Measurements from ENCODE around the gene INPP4A.

INPP4A gene

DNA sequence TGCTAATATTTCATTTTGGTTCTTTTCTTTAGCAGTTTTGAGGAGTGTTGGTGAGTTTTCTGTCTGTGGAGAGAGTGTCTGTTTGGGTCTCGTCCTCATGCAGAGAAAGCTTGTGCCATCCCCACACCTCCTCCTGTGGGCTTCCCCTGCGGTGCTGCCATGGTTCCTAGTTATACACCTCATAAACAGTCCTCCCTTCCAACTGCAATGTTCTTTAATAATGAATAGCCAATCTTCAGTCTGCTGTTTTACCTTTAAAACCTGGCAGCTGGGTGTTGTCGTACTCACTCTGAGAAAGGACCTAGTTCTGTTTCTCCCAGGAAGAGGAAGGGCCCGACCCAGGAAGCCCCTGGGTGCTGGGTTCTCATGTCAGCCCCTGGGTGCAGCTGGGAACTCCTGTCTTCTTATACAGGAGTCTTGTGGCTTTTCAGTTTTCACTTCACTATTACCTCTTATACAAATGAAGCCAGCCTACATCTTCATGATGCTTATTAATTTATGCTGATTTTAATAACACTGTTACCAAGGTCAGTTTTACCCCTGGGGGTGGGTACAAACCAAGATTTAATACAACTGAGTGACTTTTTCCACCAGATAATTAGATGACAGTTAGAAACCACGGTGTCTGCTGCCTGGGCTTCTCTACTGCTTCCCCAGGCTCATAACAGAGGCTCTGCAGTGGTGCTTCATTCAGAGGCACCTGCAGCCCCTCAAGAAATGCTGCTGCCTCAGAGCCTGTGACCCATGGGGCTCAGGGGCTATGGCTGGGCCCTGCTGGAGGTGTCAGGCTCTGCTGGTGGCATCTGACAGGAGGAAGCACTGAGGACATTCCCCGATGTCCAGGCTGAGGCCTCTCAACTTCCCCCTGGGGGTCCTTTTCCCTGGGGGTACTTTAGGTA, 104.5 kb downstream of the INPP4A start:
- no peak for DNase-seq

DNA sequence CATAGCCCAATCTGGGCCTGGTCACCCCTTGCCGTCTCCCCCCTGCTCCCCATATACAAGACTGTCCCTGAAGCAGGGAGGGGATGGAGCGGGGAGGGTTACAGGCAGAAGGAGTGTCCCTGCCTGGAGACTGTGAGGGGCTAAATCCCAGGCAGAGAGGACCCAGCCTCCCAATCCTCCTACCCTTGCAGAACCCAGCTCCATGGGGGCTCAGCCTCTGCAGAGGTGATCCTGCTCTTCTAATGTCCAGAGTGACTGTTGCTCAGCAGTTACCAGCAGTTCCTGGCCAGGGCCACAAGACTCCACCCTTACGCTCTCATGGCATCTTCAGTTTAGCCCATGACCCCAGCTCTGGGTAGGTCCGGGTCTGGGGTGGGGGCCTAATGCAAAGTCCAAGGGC, 105.5 kb downstream of the INPP4A start:
- DNase-seq, result no peak

DNA sequence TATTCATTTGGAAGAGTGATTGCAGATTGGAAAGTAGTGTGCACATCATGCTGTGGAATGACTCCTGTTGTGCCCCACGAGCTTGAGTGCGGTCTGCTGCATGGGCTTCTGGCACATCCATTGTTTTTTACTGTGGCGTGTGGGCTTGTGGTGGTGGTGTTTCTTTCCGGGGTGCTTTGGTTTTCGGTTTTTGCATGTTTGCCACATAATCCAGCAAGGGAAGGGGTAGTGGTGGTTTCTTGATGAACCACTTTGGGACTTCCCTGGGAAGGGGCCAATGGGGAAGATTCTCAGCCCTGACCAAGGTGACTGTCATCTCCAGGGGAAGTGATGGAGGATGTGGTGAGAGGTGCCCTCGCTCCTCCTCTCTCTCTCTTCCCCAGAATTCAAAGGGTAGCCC, 106.7 kb downstream of the INPP4A start:
- DNase-seq, result no peak

DNA sequence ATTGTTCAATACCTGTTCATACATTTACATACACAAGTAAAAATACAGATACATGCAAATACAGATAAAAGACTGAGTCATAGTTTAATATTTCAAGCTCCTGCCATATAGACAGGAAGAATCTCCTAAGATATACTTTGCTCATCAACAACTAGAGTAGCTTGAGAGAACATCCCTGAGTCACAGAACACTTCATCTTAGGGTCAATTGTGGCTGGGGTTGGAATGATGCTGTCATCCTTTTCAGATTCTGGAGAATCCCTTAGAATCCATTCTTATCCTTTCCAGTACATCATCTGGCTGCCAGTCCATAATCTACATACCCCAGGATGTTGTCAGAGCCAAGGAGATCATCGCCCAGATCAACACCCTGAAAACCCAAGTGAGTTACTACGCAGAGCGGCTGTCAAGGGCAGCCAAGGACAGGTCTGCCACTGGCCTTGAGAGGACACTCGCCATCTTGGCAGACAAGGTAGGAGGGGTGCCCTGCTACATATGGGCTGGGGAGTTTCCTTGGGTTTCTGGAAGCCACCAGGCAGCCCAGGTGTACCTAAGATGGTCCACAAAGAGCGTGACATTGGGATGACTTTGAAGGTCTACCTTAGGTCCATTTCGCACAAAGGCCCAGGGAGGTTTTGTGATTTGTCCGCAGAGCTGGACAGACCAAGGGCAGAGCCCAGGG, 108.0 kb downstream of the INPP4A start:
- no peak for DNase-seq

DNA sequence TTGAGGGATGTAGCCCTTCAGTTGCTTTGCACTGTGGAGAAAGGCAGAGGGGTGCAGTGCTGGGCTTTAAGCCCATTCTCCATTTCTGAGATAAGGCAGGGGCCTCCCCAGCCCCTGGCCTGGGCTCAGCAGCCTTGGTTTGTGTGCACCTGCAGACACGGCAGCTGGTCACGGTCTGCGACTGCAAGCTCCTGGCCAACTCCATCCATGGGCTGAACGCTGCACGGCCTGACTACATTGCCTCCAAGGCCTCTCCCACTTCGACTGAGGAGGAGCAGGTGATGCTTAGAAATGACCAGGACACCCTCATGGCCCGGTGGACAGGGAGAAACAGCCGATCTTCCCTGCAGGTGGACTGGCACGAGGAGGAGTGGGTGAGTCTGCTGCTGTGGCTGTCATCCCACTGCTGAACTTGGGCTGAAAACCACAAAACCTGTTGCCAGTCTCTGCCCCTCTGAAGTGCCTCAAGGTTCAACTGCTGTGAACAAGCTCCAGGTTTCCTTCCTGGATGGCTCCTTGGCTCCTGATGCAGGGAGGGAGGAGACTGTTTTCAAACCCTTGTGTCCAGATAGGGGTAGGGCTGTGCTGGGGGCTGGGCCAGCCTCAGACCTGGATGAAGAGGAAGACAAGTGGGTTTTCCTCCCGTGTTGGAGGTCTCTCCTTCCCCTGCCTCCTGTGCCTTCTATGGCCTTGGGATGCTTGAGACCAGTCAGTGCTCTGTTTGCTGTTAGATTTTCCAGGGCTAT, 109.6 kb downstream of the INPP4A start:
- no peak for DNase-seq

DNA sequence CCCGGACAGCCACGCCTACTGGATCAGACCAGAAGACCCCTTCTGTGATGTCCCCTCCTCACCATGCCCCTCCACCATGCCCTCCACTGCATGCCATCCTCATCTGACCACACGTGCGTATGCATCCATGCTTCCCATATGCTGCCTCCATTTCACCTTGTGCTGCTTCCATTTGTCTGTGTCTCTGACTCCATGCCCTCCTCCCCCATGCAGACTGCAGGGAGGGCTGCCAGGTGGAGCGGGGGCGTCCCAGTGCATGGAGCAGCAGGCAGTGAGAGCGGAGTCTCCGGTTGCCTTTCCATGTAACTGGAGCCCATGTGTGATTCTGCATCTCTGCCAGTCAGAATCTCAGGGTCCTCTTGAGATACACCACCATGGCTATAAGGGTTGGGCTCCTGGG, 111.0 kb downstream of the INPP4A start:
- no peak for DNase-seq

DNA sequence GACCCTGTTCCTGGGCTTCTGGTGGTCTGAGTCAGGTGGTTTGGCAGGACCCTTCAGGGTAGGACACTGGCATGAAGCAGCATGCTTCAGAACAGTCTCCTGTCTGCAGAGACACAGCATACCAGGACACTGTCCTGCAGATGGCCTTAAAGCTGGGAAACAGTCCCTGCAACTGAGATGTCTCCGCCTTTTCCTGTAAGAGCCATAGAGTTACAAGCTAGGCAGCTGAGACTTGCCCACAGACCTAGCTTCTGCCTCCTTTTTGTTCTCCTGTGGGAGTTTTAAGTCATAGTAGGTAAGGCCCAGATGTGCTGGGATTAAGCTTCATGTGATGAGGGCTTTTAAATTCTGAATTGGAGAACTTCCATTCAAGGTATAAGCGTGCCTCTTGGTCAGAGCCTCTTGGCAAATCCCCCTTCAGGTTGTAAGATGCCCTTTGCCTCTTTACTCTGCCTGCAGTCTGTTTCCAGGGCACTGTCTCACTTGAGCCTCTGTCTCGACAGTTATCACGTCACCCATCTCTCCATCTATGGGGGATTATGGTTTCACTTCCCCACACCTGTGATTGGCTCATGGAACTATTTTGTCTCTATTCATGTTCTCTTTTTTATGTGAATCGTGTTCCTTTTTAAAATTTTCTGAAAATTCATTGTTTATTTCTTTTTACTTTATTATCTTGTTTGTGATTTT, 111.8 kb downstream of the INPP4A start:
- no peak for DNase-seq

DNA sequence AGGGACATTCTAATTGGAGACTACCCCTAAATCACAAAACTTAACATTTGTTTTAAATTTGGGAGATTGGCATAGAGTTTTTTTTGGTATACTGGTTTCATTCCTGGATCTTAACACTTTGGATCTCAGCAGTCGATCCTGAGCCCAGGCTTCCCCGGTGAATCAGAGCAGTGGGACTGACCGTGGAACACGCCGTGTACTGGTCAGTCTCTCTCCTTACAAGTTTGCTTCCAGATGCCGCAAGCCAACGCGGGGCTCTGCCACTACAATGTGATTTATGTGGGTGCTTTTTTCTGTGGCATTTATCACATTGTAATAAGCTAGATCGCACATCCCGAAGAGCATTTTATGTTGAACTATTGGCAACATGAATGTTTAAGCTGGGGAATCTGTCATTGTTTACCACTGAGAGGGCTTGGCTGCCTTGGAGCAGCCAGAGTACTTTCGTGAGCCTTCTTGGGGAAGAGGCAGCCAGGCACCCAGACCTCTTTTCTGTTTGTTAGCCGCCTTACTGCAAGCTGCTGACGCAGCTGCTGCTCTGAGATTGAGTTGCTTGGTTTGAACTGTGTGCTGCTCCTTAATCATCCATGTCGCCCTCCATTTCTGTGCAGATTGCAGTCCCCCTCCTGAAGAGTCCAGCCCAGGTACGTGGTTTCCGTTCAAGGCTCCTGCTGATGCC, 114.3 kb downstream of the INPP4A start:
- no peak for DNase-seq

DNA sequence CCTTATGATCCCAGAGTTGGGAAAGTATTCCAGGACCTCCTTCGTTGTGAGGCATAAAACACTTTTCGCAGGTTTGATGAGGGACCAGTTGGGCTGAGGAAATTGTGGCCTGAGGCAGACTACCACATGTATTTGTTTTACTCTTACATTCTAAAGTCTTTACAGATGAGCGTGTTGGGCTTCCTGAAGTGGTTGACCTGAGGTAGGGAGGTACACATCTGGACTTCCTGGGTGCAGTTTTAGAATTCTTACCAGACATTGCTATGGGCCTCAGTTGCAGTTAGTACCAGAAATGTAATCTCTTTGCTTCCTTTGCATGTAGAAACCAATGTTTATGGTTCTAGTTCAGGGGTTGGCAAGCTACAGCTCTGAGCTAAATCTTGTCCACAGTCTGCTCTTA, 114.9 kb downstream of the INPP4A start:
- DNase-seq, result no peak

DNA sequence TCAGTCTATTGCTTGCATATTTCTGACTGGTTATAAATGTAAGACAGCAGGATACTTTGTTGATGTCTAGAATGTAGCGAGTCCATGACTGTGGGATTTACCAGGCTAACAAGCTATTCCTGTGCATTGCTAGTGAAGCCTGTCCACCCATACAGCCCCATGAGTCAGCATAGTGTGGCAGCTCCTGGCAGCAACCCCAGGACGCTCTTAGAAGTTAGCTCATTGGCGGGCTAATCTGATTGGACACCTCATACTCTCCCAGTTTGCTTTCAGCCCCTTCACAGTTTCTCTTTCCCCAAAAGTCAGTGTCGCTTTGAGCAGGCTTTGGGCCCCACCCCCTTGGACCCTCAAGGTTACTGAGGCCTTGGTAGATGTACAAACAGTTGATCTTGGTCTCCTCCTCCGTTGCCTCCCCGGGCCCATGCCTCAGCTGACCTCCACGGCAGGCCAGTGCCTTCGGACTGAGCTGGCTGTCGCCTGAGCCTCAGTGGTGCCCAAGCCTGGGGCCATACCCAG, 115.7 kb downstream of the INPP4A start:
- peak; percentile 92 for DNase-seq

DNA sequence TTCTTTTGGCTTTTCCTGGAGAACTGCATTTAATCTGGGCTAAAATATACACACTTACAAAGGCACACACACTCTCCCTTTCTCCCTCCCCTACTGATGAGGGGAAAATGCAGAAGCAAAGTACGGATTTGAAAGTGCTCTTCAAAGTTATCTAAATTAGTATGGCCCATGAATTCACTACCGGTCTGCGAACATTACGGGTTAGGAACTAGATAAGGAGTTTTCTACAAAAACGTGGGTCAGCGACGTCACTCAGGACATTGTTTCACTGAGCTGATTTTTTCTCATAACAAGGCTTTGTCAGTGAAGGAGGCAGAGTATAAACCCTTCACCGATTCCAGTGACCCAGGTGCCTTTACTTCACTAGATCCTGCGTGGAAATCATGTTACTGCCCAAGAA, 116.4 kb downstream of the INPP4A start:
- DNase-seq, result no peak

DNA sequence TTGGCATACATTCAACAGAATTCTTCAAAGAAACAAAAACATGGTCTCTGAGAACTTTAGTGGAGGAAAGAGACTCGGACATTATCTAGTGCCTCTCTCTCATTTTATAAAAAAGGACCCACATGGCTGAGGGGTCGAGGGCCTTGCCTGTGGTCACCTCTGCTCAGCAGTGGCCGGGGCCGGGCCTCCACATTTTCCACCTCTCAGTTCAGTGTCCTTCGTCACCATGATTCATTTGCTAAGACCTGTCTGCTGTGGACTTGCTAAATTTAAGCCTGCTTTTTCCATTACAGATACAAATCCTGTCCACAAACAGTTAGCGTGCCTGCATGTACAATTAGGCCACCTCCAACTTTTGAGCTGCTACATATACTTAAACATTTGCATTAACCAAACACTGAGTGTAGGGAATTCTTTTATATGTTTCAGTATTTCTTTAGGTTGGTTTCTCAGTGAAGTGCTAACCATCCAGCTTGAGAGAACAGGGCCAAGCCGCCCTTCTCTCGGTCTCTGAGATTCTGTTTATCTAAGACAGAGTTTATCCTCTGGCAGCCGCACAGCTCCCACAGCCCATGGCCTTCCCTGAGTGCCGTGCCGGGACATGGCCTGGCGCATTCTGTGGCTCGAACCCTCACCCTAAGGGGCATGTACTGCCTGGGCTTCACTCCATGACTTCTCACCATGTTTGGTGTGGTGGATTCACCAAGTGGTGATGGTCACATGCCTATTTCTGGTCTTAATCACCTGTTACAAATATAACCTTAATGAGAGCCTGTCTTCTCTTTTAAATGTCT, 117.4 kb downstream of the INPP4A start:
- no peak for DNase-seq

DNA sequence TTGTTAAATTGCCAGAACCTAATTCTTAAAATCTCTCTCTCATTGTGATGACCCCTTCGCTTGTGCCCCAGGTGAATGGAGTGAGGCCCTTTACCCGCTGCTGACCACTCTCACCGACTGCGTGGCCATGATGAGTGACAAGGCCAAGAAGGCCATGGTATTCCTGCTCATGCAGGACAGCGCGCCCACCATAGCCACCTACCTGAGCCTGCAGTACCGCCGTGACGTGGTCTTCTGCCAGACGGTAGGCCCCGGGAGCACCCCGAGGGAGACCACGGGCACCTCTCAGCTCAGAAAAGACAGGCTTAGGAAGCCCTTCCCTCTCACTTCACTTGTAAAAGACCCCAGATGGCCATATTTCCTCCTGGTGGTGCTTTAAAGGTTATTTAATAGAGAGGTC, 118.7 kb downstream of the INPP4A start:
- no peak for DNase-seq

DNA sequence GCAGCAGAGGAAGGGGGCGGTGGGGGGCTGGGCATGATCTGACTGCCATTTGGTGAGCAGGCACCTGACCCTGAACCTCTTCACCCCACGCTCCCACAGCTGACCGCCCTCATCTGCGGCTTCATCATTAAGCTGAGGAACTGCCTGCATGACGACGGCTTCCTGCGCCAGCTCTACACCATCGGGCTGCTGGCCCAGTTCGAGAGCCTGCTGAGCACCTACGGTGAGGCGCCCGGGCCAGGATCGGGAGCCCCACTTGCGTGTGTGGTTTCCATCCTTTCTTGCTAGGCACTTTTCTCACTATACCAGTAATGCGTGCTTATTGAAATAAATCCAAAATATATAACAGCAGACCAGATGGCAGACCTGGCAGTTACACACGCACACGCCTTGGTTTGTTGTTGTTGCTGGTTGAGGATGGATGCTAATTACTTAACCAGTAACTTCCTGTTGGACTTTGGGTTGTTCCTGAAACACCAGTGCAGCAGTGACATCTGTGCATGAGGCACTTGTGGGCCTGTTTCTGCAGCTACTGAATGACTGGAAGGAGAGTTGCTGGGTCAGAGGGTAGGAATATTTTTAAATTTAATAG, 120.0 kb downstream of the INPP4A start:
- no peak for DNase-seq

DNA sequence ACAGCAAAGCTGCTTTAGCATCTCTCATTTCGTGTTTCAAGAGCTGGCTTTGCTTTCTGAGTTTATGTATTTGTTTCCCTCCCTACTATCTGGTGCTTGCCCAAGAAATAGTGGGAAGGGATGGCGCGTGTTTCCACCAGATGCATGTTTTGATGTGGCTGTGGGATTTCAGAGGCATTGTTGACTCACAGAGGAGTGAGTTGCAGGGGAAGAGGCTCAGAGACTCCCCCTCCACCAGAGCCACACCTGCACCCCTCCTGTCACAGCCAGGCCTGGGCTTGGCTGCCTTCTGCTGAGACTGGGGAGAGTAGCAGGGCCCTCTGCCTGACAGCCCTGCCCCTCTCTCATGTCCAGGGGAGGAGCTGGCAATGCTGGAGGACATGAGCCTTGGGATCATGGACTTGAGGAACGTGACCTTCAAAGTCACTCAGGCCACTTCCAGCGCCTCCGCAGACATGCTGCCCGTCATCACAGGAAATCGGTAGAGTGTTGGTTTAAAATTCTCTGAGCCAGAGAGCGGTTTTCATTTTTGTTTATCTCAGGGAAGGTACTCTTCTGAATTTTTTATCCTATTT, 120.7 kb downstream of the INPP4A start:
- DNase-seq, result no peak

DNA sequence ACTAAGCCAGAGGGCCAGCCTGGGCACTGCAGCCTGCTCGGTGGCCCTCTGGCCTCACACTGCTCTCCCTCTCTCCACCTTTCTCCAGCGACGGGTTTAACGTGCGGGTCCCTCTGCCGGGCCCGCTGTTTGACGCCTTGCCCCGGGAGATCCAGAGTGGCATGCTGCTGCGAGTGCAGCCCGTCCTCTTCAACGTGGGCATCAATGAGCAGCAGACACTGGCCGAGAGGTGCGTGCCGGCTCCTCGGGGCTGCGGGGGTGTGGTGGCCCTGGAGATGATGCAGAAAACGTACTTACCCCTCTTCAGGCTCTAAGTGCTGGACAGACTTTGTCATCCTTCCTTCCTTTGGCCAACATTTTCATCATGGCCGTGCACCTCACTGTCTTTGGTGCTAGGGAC, 121.3 kb downstream of the INPP4A start:
- no peak for DNase-seq

DNA sequence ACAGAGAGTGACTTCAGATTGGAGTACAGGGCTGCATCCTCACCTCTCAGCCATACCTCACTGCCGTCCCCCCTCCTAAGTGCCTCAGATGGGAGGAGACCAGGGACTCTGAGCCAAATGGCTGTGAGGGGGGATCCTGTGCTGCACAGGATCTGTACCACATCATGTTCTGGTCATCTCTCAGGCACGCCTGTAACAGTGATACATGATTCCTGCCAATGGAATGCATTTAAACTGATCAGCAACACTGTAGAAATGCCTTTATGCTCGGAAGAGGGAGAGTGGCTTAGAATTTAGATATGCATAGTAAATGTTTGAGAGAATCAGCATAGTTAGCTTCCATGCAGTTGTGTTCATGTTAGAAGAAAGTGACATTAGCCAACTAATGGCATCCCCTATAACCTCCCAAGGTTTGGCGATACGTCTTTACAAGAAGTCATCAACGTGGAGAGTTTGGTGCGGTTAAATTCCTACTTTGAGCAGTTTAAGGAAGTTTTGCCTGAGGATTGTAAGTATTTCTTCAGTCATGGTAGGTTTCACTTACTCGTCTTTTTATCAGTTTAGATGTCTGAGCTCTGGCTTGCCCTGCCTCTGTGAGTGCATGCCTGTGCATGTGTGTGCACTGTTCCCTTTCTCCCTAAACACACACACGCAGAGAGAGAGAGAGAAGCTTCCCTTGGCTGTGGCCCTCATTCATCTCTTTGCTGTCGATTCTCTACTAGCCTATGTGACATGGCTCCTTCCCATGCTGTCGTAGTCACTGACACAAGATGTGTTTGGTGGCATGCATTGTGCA, 123.7 kb downstream of the INPP4A start:
- DNase-seq, result no peak

DNA sequence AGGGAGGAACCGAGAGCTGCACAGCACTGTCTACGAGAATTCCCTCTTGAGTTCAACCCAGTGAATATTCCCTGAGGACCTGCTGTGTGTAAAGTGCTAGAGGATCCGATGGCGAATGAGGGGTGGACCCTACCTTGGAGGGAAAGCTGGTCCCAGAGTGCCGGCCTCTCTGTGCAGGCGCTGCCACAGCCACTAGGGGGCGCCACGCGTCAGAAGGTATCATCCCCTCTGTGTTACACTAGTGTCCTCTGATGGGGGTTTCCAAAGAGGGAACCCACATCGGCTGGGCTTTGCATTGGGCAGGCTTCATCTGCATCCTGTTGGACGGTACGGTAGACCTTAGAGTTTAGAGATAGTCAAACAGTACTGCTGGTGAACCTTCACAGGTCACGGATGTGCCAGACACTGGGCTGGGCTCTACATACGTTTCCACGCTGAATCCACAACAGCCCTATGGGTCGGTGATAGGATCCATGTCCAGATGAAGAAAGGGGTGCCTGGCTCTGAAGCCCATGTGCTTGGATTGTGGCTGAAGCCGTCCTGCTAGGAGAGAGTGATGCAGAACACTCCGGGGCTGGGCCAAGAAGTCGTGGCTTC, 124.6 kb downstream of the INPP4A start:
- peak; percentile 45 for DNase-seq

DNA sequence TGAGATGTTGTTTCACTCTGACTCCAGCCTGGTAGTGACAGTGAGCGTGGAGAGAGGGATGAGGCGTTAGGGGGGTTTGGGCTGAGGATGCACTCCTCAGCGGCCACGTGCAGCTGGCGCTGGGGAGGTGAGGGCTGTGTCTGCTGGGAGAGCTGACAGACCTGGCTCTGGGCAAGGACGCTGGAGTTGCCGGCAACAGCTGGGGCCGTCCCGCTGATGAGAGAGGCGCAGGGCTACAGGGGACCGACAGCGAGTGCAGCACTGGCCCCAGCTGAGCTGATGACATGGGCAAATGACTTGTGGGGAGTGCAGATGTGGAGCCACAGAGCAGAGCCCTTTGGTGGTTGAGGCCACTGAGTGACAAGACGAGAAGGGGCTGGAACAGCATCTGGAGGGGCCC, 125.3 kb downstream of the INPP4A start:
- no peak for DNase-seq

All from hematopoietic multipotent progenitor cell treated with erythropoietin and hydrocortisone succinate and interleukin-3 and kit ligand, for 8 days (in vitro differentiated cells).